Nephron (organoid): ENCODE data around the gene PODXL.
A peak's percentile ranks its signal among the peaks of the same experiment; 100 is the strongest.

Source experiments
- H3K27ac Mint-ChIP-seq, 3 experiments: 2 replicates each; pipeline ENCODE4 v1.8.0; 2020; ENCODE audit warnings: mixed read lengths in 3 of 3, mild to moderate bottlenecking in 2 of 3, moderate library complexity in 1 of 3
- H3K27me3 Mint-ChIP-seq: 2 replicates; pipeline ENCODE4 v1.8.0; 2021; ENCODE audit warnings: low read depth, mild to moderate bottlenecking, moderate library complexity, mixed read lengths
- H3K36me3 Mint-ChIP-seq: 2 replicates; pipeline ENCODE4 v1.8.0; 2020; ENCODE audit warnings: low read depth, mixed read lengths
- H3K4me1 Mint-ChIP-seq: 2 replicates; pipeline ENCODE4 v1.8.0; 2020; ENCODE audit warnings: mixed read lengths
- H3K4me3 Mint-ChIP-seq, 3 experiments: 2 replicates each; pipeline ENCODE4 v1.8.0; 2020; ENCODE audit warnings: mild to moderate bottlenecking in 3 of 3, mixed read lengths in 3 of 3, moderate library complexity in 2 of 3
- H3K9me3 Mint-ChIP-seq: 2 replicates; pipeline ENCODE4 v1.8.0; 2020; ENCODE audit warnings: mixed read lengths
- TF ChIP-seq, protein P1 (sequence below), 3 experiments: fragments of 200-600 bp; sonication (generic); IDR thresholded peaks; one replicate each; pipeline ENCODE4 v1.5.0; 2021; ENCODE audit warnings: antibody characterized with exemption in 3 of 3; ENCODE audit not compliant: unreplicated experiment in 3 of 3

The PODXL gene

DNA sequence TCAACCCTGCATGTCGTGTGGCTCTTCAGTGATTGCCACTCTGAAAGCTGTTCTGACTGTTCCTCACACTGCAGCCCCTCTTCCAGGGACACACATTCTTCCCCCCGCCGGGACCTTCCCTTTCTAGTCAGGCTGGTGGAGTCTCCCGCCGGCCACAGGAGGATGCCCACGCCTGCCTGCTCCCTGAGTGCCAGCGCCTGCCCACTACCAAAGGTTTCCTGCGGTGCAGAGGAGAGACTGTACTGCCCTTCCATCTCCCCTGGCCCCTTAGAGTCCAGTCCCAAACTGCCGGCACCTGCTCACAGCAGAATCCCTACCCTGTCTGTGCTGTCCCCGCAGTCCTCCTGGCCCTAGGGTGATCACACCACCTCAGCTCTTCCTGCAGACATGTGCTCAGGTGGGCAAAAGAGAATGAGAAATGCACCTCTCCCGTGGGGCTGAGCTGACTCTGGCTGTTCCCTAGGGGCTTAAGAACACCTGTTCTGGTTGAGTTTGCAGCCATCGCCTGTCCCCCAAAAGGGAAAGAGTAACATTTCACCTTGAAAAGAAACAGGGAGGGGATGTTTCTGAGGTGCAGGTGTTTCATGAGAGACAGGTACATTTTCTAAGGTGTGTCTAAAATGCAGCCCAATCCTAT lies 1.4 kb downstream of the PODXL start:
- Mint-ChIP-seq H3K4me1 (peaks cover 6% of the 10 kb centered on the region), H3K27me3 (peaks cover 60% of the 10 kb centered on the region), H3K27ac (peak overlapping the region in 2 of 3 experiments; percentile 34 to 91), H3K4me3 (peak overlapping the region; percentile 74 to 78 (median 76)), H3K36me3 (peaks cover 20% of the 10 kb centered on the region), H3K9me3 (no peaks in the 10 kb centered on the region)
- TF ChIP-seq, protein P1, sequence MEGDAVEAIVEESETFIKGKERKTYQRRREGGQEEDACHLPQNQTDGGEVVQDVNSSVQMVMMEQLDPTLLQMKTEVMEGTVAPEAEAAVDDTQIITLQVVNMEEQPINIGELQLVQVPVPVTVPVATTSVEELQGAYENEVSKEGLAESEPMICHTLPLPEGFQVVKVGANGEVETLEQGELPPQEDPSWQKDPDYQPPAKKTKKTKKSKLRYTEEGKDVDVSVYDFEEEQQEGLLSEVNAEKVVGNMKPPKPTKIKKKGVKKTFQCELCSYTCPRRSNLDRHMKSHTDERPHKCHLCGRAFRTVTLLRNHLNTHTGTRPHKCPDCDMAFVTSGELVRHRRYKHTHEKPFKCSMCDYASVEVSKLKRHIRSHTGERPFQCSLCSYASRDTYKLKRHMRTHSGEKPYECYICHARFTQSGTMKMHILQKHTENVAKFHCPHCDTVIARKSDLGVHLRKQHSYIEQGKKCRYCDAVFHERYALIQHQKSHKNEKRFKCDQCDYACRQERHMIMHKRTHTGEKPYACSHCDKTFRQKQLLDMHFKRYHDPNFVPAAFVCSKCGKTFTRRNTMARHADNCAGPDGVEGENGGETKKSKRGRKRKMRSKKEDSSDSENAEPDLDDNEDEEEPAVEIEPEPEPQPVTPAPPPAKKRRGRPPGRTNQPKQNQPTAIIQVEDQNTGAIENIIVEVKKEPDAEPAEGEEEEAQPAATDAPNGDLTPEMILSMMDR (IDR thresholded peaks at IDR 0.05; ENCODE audit: unreplicated experiment in 3 of 3) = no peak

- TF ChIP-seq, protein P1 (IDR thresholded peaks at IDR 0.05; ENCODE audit: unreplicated experiment in 3 of 3) = no peak
These were observed 2.5 kb downstream of the PODXL start for GRCh38 chr7:131553931-131554330.

GRCh38 chr7:131552053-131552452 lies 4.4 kb downstream of the PODXL start:
- Mint-ChIP-seq H3K27me3 (peaks cover 44% of the 10 kb centered on the region), H3K27ac (peak overlapping the region in 1 of 3 experiments; percentile 91), H3K36me3 (peaks cover 24% of the 10 kb centered on the region), H3K9me3 (no peaks in the 10 kb centered on the region), H3K4me3 (peak overlapping the region; percentile 74 to 78 (median 76)), H3K4me1 (peaks cover under 1% of the 10 kb centered on the region)
- TF ChIP-seq, protein P1 (IDR thresholded peaks at IDR 0.05; ENCODE audit: unreplicated experiment in 3 of 3) = no peak

More at GRCh38 chr7:131553931-131554330, 2.5 kb downstream of the PODXL start:
- Mint-ChIP-seq H3K4me3 (peak overlapping the region; percentile 74 to 78 (median 76)), H3K27ac (peak overlapping the region; percentile 16 to 91 (median 60)), H3K36me3 (peaks cover 20% of the 10 kb centered on the region), H3K9me3 (no peaks in the 10 kb centered on the region), H3K4me1 (peaks cover 6% of the 10 kb centered on the region), H3K27me3 (peaks cover 56% of the 10 kb centered on the region)

- peaks cover 27% of the 10 kb centered on the region for H3K36me3 Mint-ChIP-seq
- peak overlapping the region in 2 of 3 experiments; percentile 67 to 91 for H3K27ac Mint-ChIP-seq
- TF ChIP-seq, protein P1 (IDR thresholded peaks at IDR 0.05; ENCODE audit: unreplicated experiment in 3 of 3) = no peak
- no peaks in the 10 kb centered on the region for H3K9me3 Mint-ChIP-seq
- peaks cover 40% of the 10 kb centered on the region for H3K27me3 Mint-ChIP-seq
- H3K4me1 Mint-ChIP-seq = no peaks in the 10 kb centered on the region
- H3K4me3 Mint-ChIP-seq = peak overlapping the region; percentile 62 to 78 (median 74)
These were observed 5.6 kb downstream of the PODXL start for GRCh38 chr7:131550846-131551245.

DNA sequence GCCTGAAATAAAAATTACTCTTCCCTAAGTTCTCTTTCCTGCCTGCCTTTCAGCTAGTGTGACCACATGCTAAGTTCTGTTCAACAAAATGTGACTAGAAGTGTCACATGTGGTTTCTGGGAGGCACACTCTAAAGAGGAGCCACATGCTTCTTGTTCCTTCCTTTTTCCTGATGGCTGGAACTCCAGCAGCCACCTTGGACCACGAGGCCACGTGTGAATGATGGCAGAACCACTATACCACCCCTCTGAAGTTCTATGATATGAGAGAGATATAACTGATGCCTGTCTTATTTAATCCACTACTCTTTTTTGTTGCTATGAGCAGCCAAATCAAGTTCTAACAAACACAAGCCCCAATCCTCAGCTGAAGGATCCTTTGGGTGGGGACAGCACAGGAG lies 8.1 kb downstream of the PODXL start:
- Mint-ChIP-seq H3K36me3 (peaks cover 15% of the 10 kb centered on the region), H3K4me1 (peaks cover 8% of the 10 kb centered on the region), H3K9me3 (no peaks in the 10 kb centered on the region), H3K27me3 (peaks cover 15% of the 10 kb centered on the region), H3K4me3 (peak overlapping the region; percentile 52 to 74 (median 61)), H3K27ac (peak overlapping the region in 2 of 3 experiments; percentile 71 to 72)
- TF ChIP-seq, protein P1 (IDR thresholded peaks at IDR 0.05; ENCODE audit: unreplicated experiment in 3 of 3) = no peak

DNA sequence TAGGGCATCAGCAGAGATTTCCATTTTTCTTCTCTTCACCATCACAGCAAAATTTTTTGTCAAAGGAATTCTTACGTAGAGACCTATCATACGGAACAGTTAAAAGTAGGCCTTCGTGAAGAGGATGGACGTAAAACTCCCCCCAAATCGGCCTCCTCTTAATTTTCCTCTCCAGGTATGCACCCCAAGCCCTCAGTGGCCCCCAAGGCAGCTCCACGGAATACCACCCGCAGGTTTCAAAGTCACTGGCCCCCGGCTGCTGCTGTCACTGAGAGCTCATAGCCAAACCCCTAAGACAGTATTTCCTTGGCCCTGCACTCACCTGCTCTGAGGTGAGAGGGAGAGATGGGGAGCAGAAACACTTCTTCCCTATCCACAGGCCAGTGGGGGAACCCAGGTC lies 8.8 kb downstream of the PODXL start:
- H3K27ac Mint-ChIP-seq = peak overlapping the region in 1 of 3 experiments; percentile 42
- TF ChIP-seq, protein P1 (IDR thresholded peaks at IDR 0.05; ENCODE audit: unreplicated experiment in 3 of 3) = no peak
- H3K36me3 Mint-ChIP-seq = peaks cover 9% of the 10 kb centered on the region
- H3K4me1 Mint-ChIP-seq = peaks cover 8% of the 10 kb centered on the region
- H3K9me3 Mint-ChIP-seq = no peaks in the 10 kb centered on the region
- peaks cover 8% of the 10 kb centered on the region for H3K27me3 Mint-ChIP-seq
- H3K4me3 Mint-ChIP-seq = peak overlapping the region; percentile 11 to 74 (median 61)
